K562 (cell line): ENCODE results near the gene RAB24. TPM values are rescaled to one million over a fixed set of nuclear protein-coding genes. Genes with fewer than 3 reads are reported as not detected.

Experiments
- AFF4 ChIP-seq: sonication (generic); formaldehyde crosslinking; IDR thresholded peaks from 2 replicates; pipeline ENCODE4 v1.8.0; 2023; ENCODE audit warnings: mild to moderate bottlenecking, missing genetic modification reagents
- CHD1 ChIP-seq: fragments of 200-600 bp; sonication (generic); IDR thresholded peaks from one replicate; pipeline ENCODE4 v1.6.1; 2012; ENCODE audit warnings: mild to moderate bottlenecking, moderate library complexity, low read length, inconsistent platforms
- CREB5 ChIP-seq: fragments of 250-450 bp; sonication (Bioruptor Pico); IDR thresholded peaks from 2 replicates; pipeline ENCODE4 v1.5.0; 2020; ENCODE audit warnings: mild to moderate bottlenecking
- MAFK ChIP-seq: IDR thresholded peaks from 2 replicates; pipeline ENCODE4 v1.6.1; 2011; ENCODE audit warnings: low read length, improper control_type of control experiment
- SMARCE1 ChIP-seq: fragments of 450-650 bp; IDR thresholded peaks from 2 replicates; pipeline ENCODE4 v1.7.1; 2016; ENCODE audit warnings: mild to moderate bottlenecking
- SNAPC5 ChIP-seq: fragments of 250-450 bp; sonication (Bioruptor Pico); IDR thresholded peaks from 2 replicates; pipeline ENCODE4 v1.8.0; 2021; ENCODE audit warnings: moderate library complexity, mild to moderate bottlenecking, inconsistent platforms
- TEAD4 ChIP-seq, 2 experiments: sonication (generic) in 1 of 2; formaldehyde crosslinking in 1 of 2; IDR thresholded peaks; 2 replicates each; pipeline versions ENCODE4 v1.6.1 to v1.8.0; 2012 to 2022; ENCODE audit warnings: borderline replicate concordance in 1 of 2, inconsistent platforms in 1 of 2, low read length in 1 of 2, mild to moderate bottlenecking in 1 of 2, missing genetic modification reagents in 1 of 2
- ZNF76 ChIP-seq: fragments of 250-450 bp; sonication (Bioruptor Pico); IDR thresholded peaks from 2 replicates; pipeline ENCODE4 v1.4.0; 2020; ENCODE audit warnings: mild to moderate bottlenecking, moderate library complexity, borderline replicate concordance
- polyA plus RNA-seq, 8 experiments: library from polyadenylated mRNA; depleted of rRNA in 4 of 8; stranded (reverse) in 5 of 8; unstranded in 3 of 8; fragments of >200 nt; fragmentation: Nextera tagmentation in 2 of 8; fragmentation: Illumina TruSeq in 1 of 8; extraction: Ambion mirVana in 2 of 8; extraction: Trizol in 1 of 8; gene quantifications; 2 replicates each; pipeline versions ENCODE4 v1.2.1 to v1.2.3, GENCODE V29; 2011 to 2014; ENCODE audit warnings: inconsistent platforms in 1 of 8, missing spikeins in 1 of 8
- total RNA-seq, 7 experiments: library from RNA; depleted of rRNA in 6 of 7; stranded (reverse); fragments of >200 nt in 6 of 7; fragmentation: Illumina TruSeq in 2 of 7; extraction: Trizol in 2 of 7; gene quantifications; 2 replicates each; pipeline versions ENCODE4 v1.2.1 to v1.2.3, GENCODE V29; 2011 to 2021; ENCODE audit warnings: low replicate concordance in 1 of 7

RAB24 gene
- total and polyA plus RNA-seq, 9 of the 15 experiments (the other 6 are each of a cell fraction or from before 2014, with no cell fraction given), result 13.9 to 107 (median 34.8) TPM

- TF ChIP-seq TEAD4 (IDR thresholded peaks at IDR 0.05; ENCODE audit: low read length), result no peak; the same call in 1 of the 2 replicates
- TF ChIP-seq TEAD4 (CRISPR knock-in tag; IDR thresholded peaks at IDR 0.05; ENCODE audit: borderline replicate concordance), result no peak
- no peak for TF ChIP-seq CHD1
- TF ChIP-seq ZNF76, result no peak
- TF ChIP-seq CREB5 (CRISPR knock-in tag), result no peak
- peak; percentile 46; the same call in 1 of the 2 replicates for TF ChIP-seq MAFK
- peak; percentile 30; the same call in 1 of the 2 replicates for TF ChIP-seq SMARCE1
- TF ChIP-seq SNAPC5 (CRISPR knock-in tag), result no peak
- no peak for TF ChIP-seq AFF4
Measured at GRCh38 chr5:177320879-177321278, 17.4 kb upstream of the RAB24 start (continued).
